IMR-90 (cell line): ENCODE measurements around the gene MAPK9. TPM values are rescaled to one million over a fixed set of nuclear protein-coding genes. Genes with fewer than 3 reads are reported as not detected.
A peak's percentile ranks its signal among the peaks of the same experiment; 100 is the strongest.

Experiments used
- ATAC-seq: fragments of 200-7000 bp; cut with Tn5 transposase; 2 replicates; pipeline ENCODE4 v1.9.1; 2020; ENCODE audit warnings: low read depth, mild to moderate bottlenecking, moderate library complexity
- BruUV-seq: library from RNA; stranded (reverse); fragments of 400-500 nt; replicated peaks from 2 replicates; lab custom pipeline; 2021; lab: Mats Ljungman, UMichigan
- CTCF ChIA-PET: fragments of 300-600 bp; formaldehyde crosslinking; extraction: SDS; loops from one replicate; lab custom pipeline; 2021; ENCODE audit warnings: antibody characterized with exemption; lab: Yijun Ruan, JAX
- POLR2A ChIA-PET: fragments of 300-600 bp; sonication (Branson Sonifier 250); formaldehyde crosslinking; loops from one replicate; lab custom pipeline; 2022; ENCODE audit warnings: antibody characterized with exemption; ENCODE audit not compliant: unreplicated experiment; lab: Charles Lee
- DNase-seq: peaks from one replicate; pipeline ENCODE4 v3.0.0; 2013
- H2AFZ ChIP-seq: replicated peaks from 2 replicates; pipeline ENCODE3; 2013; ENCODE audit warnings: low read length, mild to moderate bottlenecking; ENCODE audit not compliant: poor library complexity
- H2AK5ac ChIP-seq: 2 replicates; pipeline ENCODE4 v1.6.1; 2013; ENCODE audit warnings: low read depth, low read length, inconsistent platforms
- H2AK9ac ChIP-seq: replicated peaks from 2 replicates; pipeline ENCODE3; 2013; ENCODE audit warnings: mild to moderate bottlenecking, low read depth, low read length, moderate library complexity; ENCODE audit not compliant: poor library complexity
- H2BK120ac ChIP-seq: 2 replicates; pipeline ENCODE4 v1.6.1; 2013; ENCODE audit warnings: low read depth, low read length, inconsistent platforms
- H2BK15ac ChIP-seq: 3 replicates; pipeline ENCODE4 v1.6.1; 2013; ENCODE audit warnings: low read depth, low read length, inconsistent platforms
- H2BK20ac ChIP-seq: 2 replicates; pipeline ENCODE4 v1.6.1; 2013; ENCODE audit warnings: low read depth, mild to moderate bottlenecking, inconsistent platforms, low read length, moderate library complexity
- H2BK5ac ChIP-seq: 2 replicates; pipeline ENCODE4 v1.6.1; 2013; ENCODE audit warnings: mild to moderate bottlenecking, low read depth, low read length, inconsistent platforms; ENCODE audit not compliant: poor library complexity, severe bottlenecking
- H3K14ac ChIP-seq: replicated peaks from 2 replicates; pipeline ENCODE4 v1.6.1; 2013; ENCODE audit warnings: low read depth, low read length, inconsistent platforms
- H3K18ac ChIP-seq: 2 replicates; pipeline ENCODE4 v1.6.1; 2013; ENCODE audit warnings: low read depth, low read length, control low read depth
- H3K23ac ChIP-seq: 2 replicates; pipeline ENCODE4 v1.6.1; 2013; ENCODE audit warnings: low read depth, low read length, inconsistent platforms
- H3K27ac ChIP-seq: 2 replicates; pipeline ENCODE4 v1.5.1; 2013; ENCODE audit warnings: mild to moderate bottlenecking, control low read depth, low read length; ENCODE audit not compliant: insufficient read depth
- H3K27me3 ChIP-seq: 2 replicates; pipeline ENCODE4 v1.6.1; 2013; ENCODE audit warnings: low read length; ENCODE audit not compliant: control insufficient read depth, insufficient read depth
- H3K36me3 ChIP-seq: 2 replicates; pipeline ENCODE4 v1.6.1; 2013; ENCODE audit warnings: low read length, mixed read lengths; ENCODE audit not compliant: control insufficient read depth, insufficient read depth
- H3K4ac ChIP-seq: 2 replicates; pipeline ENCODE4 v1.6.1; 2013; ENCODE audit warnings: low read depth, low read length, inconsistent platforms
- H3K4me1 ChIP-seq: 2 replicates; pipeline ENCODE4 v1.6.1; 2013; ENCODE audit warnings: low read length, mixed read lengths; ENCODE audit not compliant: control insufficient read depth, insufficient read depth
- H3K4me2 ChIP-seq: 2 replicates; pipeline ENCODE4 v1.6.1; 2013; ENCODE audit warnings: low read depth, mild to moderate bottlenecking, control low read depth, low read length, moderate library complexity
- H3K4me3 ChIP-seq: 2 replicates; pipeline ENCODE4 v1.5.1; 2013; ENCODE audit warnings: low read depth, mild to moderate bottlenecking, control low read depth, low read length, moderate library complexity; ENCODE audit not compliant: insufficient read depth
- H3K56ac ChIP-seq: 2 replicates; pipeline ENCODE4 v1.6.1; 2013; ENCODE audit warnings: low read length, inconsistent platforms; ENCODE audit not compliant: insufficient read depth; ENCODE audit errors: extremely low read depth
- H3K79me1 ChIP-seq, 2 experiments: 2 replicates each; pipeline ENCODE4 v1.6.1; 2013; ENCODE audit warnings: low read length in 2 of 2, inconsistent platforms in 1 of 2, low read depth in 1 of 2
- H3K9ac ChIP-seq: 2 replicates; pipeline ENCODE4 v1.6.1; 2013; ENCODE audit warnings: low read depth, low read length, control low read depth
- H3K9me1 ChIP-seq: 2 replicates; pipeline ENCODE4 v1.6.1; 2013; ENCODE audit warnings: low read length, inconsistent platforms; ENCODE audit not compliant: insufficient read depth
- H3K9me3 ChIP-seq: 2 replicates; pipeline ENCODE4 v1.6.1; 2013; ENCODE audit warnings: low read length; ENCODE audit not compliant: control insufficient read depth, insufficient read depth
- H4K20me1 ChIP-seq: 2 replicates; pipeline ENCODE4 v1.6.1; 2013; ENCODE audit warnings: low read length, inconsistent platforms; ENCODE audit not compliant: insufficient read depth
- H4K5ac ChIP-seq: 2 replicates; pipeline ENCODE4 v1.6.1; 2013; ENCODE audit warnings: mild to moderate bottlenecking, low read depth, low read length, control low read depth
- H4K8ac ChIP-seq, 2 experiments: 2 replicates each; pipeline ENCODE4 v1.6.1; 2013; ENCODE audit warnings: low read depth in 2 of 2, low read length in 2 of 2, control low read depth in 1 of 2, inconsistent platforms in 1 of 2
- H4K91ac ChIP-seq: 2 replicates; pipeline ENCODE4 v1.6.1; 2013; ENCODE audit warnings: low read depth, low read length, inconsistent platforms; ENCODE audit not compliant: insufficient read depth
- ELK1 ChIP-seq: fragments of 150-350 bp; IDR thresholded peaks from 2 replicates; pipeline ENCODE4 v1.6.1; 2016; ENCODE audit warnings: low read depth, mild to moderate bottlenecking, low read length, moderate library complexity, borderline replicate concordance
- FOS ChIP-seq: fragments of 150-350 bp; IDR thresholded peaks from 2 replicates; pipeline ENCODE4 v1.6.1; 2016; ENCODE audit warnings: low read depth, low read length
- MAZ ChIP-seq: IDR thresholded peaks from 2 replicates; pipeline ENCODE4 v1.6.1; 2012; ENCODE audit warnings: low read depth, mild to moderate bottlenecking, low read length, improper control_type of control experiment, moderate library complexity, borderline replicate concordance
- WGBS, 2 experiments: methylation state at CpG; one replicate each; pipeline versions ENCODE4 v1.1.5 to v1.1.7; 2013; ENCODE audit warnings: missing lambda C conversion rate in 2 of 2; ENCODE audit not compliant: insufficient read length in 1 of 2; ENCODE audit errors: extremely low coverage in 2 of 2; 5-methylcytosine and 5-hydroxymethylcytosine counted together
- dilution Hi-C: fragments of 300-500 bp; cut with HindIII; formaldehyde crosslinking; loops from one replicate; pipeline ENCODE4 v1.14.3; 2018; ENCODE audit warnings: low sequenced_read_pairs; ENCODE audit not compliant: unreplicated experiment
- in situ Hi-C: fragments of 300-500 bp; cut with MboI; formaldehyde crosslinking; loops from 3 replicates; pipeline ENCODE4 v1.14.3; 2019; ENCODE audit warnings: low sequenced_read_pairs, inconsistent platforms, mixed read lengths
- intact Hi-C: fragments of 100-400 bp; cut with micrococcal nuclease; formaldehyde crosslinking; loops from 2 replicates; pipeline ENCODE4 v1.10.0; 2022
- polyA plus RNA-seq, 3 experiments: library from polyadenylated mRNA; depleted of rRNA; stranded (reverse); fragments of >200 nt; gene quantifications; 2 replicates each; pipeline ENCODE4 v1.2.3, GENCODE V29; 2012; ENCODE audit warnings: low replicate concordance in 1 of 3
- total RNA-seq: library from RNA; depleted of rRNA; stranded (reverse); fragments of >200 nt; gene quantifications from 2 replicates; pipeline ENCODE4 v1.2.3, GENCODE V29; 2012

MAPK9 gene
- total and polyA plus RNA-seq, 2 of the 4 experiments (the other 2 are of a cell fraction), result 22.9 to 23.3 TPM

DNA sequence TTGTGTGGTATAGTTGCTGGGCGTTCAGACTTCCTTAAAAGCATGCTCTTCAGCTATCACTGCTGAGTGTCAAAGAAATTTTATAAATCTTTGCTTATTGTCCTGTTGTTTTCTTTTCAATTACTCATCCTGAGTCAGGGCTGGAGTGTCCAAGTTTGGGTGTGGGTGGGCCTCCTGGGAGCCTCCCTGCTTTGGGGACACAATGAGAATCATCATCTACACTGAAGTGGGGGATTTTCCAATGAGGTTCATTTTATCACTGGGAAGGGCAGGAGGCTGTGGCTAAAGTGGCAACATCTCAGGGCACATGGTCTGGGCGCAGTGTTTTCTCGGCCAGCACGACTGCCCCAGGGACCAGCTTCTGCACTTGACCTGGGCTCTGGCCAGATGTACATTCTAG, 41.8 kb upstream of the MAPK9 start:
- peak overlapping the region; percentile 60 for H2AK9ac ChIP-seq
- peaks cover 28% of the 10 kb centered on the region for H3K36me3 ChIP-seq
- no peak overlapping the region for H3K4me3 ChIP-seq
- ChIA-PET CTCF (interaction anchor here (0.6 kb wide), 2 partner anchors 208 to 645 kb away, joined by 3 to 6 read pairs; no protein-coding TSS in a partner anchor), POLR2A (no interaction called here)
- H3K79me1 ChIP-seq, result peaks cover 0 to 8% of the 10 kb centered on the region in 2 experiments; a peak in 1 of 4 replicates
- peak overlapping the region; percentile 77; the same call in 1 of the 2 replicates for H4K91ac ChIP-seq
- dilution Hi-C loops, result no loop called here
- H3K9ac ChIP-seq, result no peak overlapping the region
- DNase-seq, result peak; percentile 76
- peak overlapping the region in 1 of 2 experiments; percentile 8; a peak in 1 of 4 replicates for H4K8ac ChIP-seq
- in situ Hi-C loops, result no loop called here
- H3K56ac ChIP-seq, result no peak overlapping the region
- peaks cover 21% of the 10 kb centered on the region for H4K20me1 ChIP-seq
- H2BK5ac ChIP-seq, result no peak overlapping the region
- H3K18ac ChIP-seq, result no peak overlapping the region
- no peak overlapping the region for H3K27ac ChIP-seq
- no peak for ATAC-seq
- H3K4me1 ChIP-seq, result peaks cover 18% of the 10 kb centered on the region
- TF ChIP-seq FOS (peak; percentile 54), ELK1 (no peak), MAZ (0 out of 2 replicates have a peak, but pooled peaks have one; percentile 13)
- H3K23ac ChIP-seq, result no peak overlapping the region
- H3K14ac ChIP-seq, result peak overlapping the region; percentile 13; the same call in 1 of the 2 replicates
- H4K5ac ChIP-seq, result no peak overlapping the region
- intact Hi-C loops, result no loop called here
- no peaks in the 10 kb centered on the region for H3K9me3 ChIP-seq
- WGBS, 2 experiments, result 88% methylated on average over 3 of the region's 4 CpGs; no CpG with 5 or more reads in 1 of the 2 experiments
- no peaks in the 10 kb centered on the region for H3K27me3 ChIP-seq
- H2AK5ac ChIP-seq, result peak overlapping the region; percentile 99
- BruUV-seq, result no TSS peak
- peak overlapping the region; percentile 19; the same call in 1 of the 3 replicates for H2BK15ac ChIP-seq
- peak overlapping the region; percentile 34 for H3K4ac ChIP-seq
- H3K4me2 ChIP-seq, result no peak overlapping the region
- H2BK120ac ChIP-seq, result peak overlapping the region; percentile 81
- peak overlapping the region; percentile 47 for H2AFZ ChIP-seq
- H2BK20ac ChIP-seq, result no peak overlapping the region; the same call in 1 of the 2 replicates
- H3K9me1 ChIP-seq, result peaks cover 20% of the 10 kb centered on the region
